GM20431 (cell line): Measurements from ENCODE around the gene C12orf75.
"Not testable (repeated sequence)": the region's sequence is repeated elsewhere in the genome, so short reads cannot be mapped to it uniquely, and the experiment has no call there.

Experiments
- in situ Hi-C: fragments of 300-500 bp; cut with MseI, MboI; formaldehyde crosslinking; loops from one replicate; pipeline ENCODE4 v1.15.0; 2020; ENCODE audit warnings: low sequenced_read_pairs; ENCODE audit not compliant: unreplicated experiment

C12orf75 gene

DNA sequence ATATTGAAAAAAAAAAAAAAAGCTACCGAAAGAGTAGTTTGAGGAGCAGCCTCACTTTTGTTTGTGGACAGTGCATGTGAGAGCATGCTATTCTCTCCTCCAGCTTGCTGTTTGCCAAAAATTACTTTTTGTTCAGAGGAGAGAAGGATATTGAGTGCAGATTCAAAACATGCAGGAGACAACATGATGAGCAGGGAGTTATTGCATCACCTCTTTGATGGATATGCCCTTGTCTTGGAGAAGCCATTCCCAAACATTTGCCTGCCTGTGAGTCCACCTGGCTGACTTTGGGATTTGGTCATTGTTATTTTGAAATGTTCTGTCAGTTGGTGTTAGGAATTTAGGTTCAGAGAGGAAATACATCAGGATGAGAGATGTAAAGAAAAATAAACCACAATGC, 2.4 kb downstream of the C12orf75 start:
- in situ Hi-C loops: no loop called here

DNA sequence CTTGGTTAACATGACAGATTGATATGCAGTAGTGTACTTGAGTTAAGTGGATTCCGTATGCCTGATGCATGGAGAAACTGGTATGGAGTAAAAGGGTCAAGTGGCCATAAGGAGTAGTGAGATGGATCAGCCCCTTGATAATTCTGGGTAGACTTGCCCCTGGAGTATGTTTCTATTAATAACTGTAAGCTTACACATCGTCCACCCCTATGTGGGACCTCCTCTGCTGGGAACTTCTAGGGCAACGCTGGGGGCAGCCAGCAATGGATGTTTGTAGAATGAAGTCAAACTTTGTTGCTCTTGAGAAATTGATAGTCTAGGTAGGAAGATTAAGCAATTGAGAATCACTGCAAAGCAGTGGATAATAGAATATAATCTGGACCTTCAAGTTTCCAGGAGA, 3.5 kb downstream of the C12orf75 start:
- in situ Hi-C loops: no loop called here

DNA sequence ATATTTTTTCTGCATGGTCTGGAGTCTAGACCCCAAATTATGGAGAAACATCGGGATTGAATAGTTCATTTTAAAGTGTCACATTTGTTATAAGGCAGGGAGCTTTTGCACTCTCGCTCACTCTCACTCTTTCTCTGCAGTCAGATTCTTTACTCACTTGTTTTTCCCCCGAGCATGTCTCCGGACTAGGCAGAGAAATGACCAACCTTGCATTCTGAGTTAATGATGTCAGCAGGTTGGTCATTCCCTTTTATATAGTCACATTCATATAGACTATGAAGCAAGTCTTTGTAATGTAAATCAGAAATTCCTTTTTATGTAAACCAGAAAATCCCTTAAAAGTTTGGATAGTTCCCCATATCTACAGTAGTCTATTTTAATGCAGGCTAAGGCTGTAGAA, 4.1 kb downstream of the C12orf75 start:
- in situ Hi-C loops: no loop called here

DNA sequence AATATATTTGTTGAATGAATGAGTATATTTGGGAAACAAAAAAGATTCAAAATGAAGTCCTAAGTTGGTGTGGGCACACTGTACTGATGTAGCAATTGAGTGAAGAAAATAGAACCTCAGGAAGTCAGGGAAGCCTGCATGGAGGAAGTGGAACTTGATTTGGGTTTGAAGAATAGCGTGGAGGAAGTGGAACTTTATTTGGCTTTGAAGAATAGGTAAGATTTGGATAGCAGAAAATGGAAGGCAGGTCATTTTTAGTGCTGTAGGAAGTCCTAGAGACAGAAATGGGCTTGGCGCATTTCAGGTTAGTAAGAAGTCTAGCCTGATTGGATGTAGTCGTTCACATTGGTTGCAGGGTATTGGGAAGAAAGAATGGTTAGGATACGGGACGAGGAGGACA, 5.4 kb downstream of the C12orf75 start:
- in situ Hi-C loops: no loop called here

DNA sequence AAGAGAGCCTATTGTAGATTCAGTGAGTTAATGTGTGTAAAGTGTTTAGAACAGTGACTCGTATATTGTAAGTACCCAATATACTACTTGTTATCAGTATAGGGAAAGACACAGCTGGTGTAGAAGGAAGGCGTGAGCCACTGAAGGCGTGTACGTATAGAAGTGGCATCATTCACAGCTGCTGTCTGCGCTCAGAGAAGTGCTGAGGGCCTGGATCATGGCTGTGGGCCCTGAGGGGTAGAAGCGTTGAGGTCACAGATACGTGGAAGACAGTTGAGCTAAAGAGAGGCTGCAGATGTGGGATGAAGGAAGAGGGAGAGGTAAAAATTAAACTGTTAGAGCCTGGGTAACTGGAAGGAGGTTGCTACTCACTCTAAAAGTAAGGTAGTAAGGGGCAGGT, 5.9 kb downstream of the C12orf75 start:
- in situ Hi-C loops: no loop called here

DNA sequence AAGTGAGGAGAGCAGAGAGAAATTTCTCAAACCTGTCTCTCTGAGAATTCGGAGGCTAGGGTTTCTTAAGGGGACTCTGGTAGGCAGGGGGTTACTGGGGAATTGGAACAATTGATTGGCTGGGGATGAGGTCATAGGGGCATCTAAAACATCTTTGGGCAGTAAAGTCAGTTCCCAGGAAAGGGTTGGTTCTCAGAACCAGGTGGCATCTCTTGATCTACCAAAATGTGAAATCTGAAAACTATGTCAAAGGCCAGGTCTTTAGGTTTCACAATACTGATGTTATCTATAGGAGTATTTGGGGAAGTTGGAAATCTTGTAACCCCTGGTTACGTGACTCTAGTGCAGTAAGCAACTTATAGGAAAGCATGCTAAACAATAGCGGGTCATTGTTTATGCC, 6.9 kb downstream of the C12orf75 start:
- in situ Hi-C loops: no loop called here

DNA sequence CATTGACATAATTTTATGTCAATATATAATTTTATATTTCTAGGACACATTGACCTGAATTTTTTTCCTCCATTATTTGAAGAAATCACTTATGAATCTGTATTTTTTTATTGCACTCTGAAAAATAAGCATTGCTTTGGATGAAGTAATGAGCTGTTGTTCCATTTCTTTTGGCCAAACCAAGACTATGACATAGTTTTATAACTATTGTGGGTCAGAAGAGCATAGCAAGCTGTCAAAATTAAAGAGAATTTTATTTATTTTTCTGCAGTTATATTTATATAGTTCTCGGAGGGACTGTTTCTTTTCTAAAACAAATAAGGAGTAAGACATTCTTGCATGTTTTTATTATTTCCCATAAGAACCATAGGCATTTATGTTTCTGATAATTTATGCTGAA, 8.5 kb downstream of the C12orf75 start:
- in situ Hi-C loops: no loop called here

DNA sequence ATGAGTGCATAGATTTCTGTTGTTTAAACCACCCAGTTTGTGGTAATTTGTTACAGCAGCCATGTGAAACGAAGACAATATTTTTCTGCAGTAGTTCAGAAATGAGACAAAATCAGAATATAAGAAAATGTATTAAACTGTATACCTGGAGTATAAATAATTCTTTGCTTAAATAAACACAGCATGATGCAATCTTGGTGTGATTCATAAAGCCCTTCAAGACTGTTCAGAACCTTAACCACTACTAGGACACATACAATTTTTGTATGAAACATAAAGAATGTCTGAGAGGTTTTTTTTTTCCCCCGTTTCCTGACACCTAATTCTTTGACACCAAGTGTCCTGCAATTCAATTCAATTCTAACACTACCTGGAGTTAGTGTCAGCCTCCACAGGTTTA, 10.5 kb downstream of the C12orf75 start:
- in situ Hi-C loops: no loop called here

DNA sequence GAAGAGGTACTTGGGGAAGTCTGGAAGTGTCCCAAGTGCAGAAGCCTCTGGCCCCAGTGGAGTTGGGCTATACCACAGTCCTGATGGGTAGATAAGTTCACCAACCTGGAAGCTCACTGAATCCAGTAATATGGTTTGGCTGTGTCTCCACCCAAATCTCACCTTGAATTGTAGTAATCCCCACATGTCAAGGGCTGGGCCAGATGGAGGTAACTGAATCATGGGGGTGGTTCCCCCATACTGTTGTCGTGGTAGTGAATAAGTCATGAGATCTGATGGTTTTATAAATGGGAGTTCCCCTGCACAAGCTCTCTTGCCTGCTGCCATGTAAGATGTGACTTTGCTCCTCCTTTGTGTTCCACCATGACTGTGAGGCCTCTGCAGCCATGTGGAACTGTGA, 11.1 kb downstream of the C12orf75 start:
- in situ Hi-C loops: not testable (repeated sequence)

DNA sequence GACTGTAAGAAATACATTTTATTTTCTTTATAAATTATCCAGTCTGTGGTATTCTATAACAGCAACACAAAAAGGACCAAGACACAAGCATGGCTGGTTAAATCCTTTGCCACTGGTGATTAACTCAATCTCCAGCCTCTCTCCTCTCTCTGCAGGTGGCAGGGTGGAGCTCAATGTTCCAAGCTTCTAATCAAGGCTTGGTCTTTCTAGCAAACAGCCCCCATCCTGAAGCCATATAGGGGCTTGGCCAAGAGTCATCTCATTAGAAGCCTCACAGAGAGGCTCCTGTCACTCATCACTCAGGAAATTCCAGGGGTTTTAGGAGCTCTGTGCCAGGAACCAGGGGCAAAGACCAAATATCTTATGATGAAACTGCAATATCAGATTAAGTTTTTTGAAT, 12.0 kb downstream of the C12orf75 start:
- in situ Hi-C loops: no loop called here

DNA sequence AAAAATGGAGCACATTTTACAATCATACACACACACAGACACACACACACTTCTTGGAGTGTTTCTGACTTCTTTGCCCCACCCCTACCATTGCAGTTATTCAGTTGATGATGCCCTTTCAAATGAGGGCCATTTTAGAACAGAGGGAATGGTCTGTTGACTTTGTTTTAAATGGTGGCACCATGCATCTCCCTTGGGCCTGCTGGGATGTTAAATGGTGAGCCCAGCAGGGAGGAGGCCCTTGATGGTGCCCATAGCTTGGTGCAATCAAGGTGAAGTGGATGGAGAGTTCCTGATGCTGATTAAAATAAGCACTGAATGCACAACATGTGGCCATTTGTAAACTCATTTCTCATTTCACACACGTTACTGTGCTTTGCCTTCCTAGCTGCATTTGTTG, 13.3 kb downstream of the C12orf75 start:
- in situ Hi-C loops: no loop called here

DNA sequence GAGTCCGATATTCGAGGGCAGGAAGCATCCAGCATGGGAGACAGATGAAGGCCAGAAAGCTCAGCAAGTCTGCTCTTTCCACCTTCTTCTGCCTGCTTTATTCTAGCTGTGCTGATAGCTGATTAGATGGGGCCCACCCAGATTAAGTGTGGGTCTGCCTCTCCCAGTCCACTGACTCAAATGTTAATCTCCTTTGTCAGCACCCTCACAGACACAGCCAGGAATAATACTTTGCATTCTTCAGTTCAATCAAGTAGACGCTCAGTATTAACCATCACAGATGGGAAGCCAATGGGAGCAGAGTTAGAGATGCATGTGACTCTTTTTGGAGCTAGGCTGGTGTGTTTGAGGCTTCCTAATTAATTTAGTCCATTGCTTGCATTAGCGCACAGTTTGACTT, 17.0 kb downstream of the C12orf75 start:
- in situ Hi-C loops: no loop called here

DNA sequence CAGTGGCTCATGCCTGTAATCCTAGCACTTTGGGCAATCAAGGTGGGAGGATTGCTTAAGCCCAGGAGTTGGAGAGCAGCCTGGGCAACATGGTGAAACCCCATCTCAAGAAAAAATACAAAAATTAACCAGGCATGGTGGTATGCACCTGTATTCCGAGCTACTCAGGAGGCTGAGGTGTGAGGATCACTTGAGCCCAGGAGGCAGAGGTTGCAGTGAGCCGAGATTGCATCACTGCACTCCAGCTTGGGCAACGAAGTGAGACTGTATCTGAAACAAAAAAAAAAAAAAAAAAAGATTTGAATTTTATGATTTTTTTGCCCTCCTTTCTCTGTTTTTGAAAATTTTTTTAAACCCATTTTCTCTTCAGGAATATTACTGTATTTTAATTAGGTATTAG, 17.7 kb downstream of the C12orf75 start:
- in situ Hi-C loops: no loop called here

DNA sequence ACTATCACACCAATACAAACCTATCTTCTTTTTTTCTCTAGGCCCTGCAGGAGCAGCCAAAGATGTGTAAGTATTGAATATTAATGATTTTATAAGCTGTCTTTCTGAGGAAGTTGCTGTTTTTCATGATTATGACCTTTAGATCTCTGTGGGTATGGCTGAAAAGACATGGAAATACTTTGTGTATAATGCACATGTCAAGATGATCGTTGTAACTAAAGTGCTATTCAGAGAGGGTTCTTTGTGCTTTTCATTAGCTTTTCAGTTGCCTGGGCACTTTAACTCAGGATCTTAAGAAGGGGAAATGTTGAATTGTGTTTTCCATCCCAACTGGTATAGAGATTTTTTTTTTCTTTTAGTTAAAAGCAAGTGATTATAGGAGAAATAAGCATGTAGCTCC, 18.1 kb downstream of the C12orf75 start:
- in situ Hi-C loops: no loop called here

DNA sequence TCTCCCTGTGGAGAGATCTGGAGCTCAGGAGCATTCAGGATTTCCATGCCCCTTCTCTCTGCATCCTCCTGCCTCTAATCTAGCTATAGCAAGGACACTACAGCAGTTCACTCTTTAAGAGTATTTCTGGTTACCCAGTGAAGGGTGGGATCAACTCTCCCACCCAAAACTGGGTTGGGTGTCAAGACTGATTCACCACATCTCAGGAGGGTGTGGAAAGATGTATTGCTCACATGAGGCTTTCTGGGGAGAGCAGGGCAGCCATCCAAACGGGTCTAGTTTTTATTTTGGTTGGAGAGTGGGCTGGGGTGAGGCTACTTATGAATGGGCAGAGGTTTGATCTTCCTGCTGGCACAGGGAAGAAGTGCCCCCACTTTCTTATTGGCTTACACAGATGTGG, 18.6 kb downstream of the C12orf75 start:
- in situ Hi-C loops: no loop called here

DNA sequence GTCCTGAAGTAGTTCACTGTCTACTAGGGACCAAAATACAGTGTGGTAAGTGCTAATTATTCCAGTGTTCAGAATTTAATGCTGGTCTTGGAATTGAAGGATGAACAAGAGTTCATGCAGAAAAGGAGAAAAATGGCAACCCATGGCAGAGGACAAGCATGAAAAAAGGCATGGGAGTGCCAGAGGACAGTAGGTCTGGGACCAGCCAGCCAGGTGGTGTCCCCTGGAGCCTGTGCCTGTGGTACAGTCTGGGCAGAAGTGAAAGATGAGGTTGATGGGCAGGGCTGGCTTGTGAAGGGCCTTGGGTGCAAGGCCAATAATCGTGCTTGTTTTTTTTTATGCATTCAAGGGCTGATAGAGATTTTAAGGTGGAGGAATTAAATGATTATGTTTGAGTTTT, 21.0 kb downstream of the C12orf75 start:
- in situ Hi-C loops: no loop called here

DNA sequence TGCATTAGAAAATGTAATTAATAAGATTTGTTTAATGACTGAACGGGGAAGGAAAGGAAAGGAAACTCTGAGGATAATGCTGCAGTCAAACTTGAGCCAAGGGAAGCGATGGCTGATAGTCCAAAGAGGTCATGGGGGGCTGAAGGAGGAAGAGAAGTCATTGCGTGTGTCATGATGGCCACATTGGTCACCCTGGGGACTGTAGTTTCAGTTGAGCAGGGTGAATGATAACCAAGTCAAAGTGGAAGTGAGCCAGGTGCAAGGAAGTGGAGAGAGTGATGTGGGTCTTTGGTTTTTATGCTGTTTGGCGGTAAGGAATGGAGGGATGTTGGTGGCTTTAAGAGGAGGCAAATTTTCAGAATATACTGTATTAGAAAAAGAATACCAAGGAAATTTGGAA, 21.6 kb downstream of the C12orf75 start:
- in situ Hi-C loops: no loop called here

DNA sequence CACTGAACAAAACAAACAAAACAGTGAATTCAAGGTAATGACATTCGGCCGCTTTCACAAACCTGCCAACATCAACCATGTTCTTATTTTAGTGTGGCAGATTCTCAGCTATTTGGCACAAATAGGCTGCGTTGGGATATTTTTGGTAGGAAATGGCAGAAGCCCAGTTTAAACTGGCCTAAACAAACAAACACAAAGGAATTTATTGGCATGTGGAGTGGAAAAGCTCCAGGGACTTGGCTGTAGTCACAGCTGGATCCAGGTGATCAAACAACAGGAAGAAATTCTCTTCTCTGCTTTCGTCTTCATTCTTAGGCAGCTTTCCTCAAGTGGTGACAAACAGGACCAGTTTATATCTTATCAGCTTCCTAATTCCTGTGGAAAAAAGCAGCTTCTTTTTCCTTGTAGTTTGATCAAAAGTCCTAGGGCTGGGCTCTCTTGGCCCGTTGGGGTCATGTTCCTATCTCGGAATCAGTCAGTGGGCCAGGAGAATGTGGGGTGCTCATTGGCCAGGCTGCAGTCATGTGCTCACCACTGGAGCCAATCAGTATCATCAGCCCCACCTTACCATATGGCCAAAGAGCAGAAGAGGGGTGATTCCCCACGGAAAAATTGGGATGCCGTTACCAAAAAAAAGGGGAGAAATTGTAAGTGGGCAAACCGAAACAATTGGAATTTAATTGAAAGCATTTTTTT, 22.6 kb downstream of the C12orf75 start:
- in situ Hi-C loops: no loop called here

DNA sequence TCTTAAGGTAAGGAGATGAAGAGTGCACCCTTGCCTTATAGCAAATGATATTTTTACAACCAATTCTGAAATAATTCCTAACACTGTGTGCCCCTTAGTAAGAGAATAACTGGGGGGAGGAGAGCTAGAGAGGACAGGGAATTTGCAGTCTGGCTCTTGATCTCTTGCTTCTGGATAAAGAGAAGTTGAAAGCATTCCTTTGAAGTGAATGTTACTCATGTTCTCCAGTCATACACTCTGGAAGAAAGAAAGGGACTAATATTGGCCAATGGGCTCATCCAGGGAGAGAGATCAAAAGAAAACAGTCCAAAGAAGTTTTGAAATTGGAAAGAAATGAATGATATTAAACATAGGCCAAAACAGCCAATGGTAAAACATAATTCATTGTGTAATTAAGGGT, 25.3 kb downstream of the C12orf75 start:
- in situ Hi-C loops: no loop called here

DNA sequence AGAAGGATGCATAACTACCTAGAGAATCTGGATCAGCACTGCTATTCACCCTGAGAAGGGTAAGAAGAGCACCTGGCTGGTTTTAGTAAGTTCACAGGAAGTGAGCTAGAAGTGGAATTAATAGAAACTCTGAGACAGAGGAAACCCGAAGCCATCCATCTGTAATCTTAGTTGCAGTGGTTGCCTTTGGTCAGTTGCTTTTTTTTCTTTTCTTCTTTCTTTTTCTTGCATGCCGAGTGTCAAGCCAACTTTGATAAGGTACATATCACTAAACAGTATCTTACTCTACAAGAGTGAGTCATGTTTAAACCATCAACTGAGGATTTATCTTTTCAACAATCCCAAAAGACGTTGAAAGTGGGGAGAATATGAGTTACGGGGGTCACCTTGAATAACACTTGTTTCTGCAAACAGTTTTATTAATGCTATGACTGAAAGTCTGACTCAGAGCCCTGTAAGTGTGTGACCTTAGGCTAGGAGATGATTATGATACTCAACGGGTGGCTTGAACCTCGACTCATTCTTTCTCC, 26.7 kb downstream of the C12orf75 start:
- in situ Hi-C loops: no loop called here

DNA sequence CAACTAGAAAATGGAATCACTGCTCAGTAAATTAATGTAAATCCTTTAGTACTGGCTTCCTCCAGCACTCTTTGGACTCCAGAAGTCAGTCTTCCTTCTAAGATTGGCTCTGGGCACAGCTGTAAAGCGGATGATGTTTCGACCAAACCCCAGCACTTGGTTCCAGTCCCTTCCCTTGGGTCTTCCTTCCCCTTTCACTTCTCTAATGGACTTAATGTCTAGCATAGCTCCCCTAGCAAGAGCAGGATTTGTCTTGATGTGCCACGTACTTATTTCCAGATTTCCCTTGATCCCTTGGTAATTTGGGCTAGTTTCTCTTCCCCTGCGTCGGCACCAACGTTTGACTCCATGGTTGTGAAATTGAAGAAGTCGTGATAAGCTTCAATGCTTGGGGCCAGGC, 28.3 kb downstream of the C12orf75 start:
- in situ Hi-C loops: no loop called here

DNA sequence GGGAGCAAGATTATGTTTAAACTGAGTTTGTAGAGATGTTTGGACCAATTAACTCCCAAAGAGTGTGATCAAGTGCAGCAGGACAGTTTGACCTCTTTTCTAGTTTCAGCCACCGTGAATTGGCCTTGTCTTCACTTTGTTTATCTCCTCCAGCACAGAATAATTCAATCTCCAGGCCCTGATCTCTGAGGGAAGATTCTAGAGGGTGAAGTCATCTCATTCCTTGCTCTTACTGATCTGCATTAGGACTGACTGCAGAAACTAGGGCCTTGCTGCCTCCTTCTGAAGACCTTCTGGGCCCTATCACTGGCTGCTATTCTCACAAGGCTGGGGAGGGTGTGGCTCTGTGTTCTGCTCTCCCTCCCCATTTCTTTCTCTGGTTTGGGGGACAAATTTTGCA, 29.4 kb downstream of the C12orf75 start:
- in situ Hi-C loops: no loop called here
